Stimulated activated CD8-positive, alpha-beta memory T cell treated with anti-CD3 and anti-CD28 coated beads, Interleukin-15, amount 100 ng/mL, for 24 hours (primary cell): ENCODE measurements around the gene PLEKHA7.
"Not testable (repeated sequence)": the region's sequence is repeated elsewhere in the genome, so short reads cannot be mapped to it uniquely, and the experiment has no call there.

Experiments
- DNase-seq: peaks from one replicate; pipeline ENCODE4 v3.0.0-alpha.2; 2020; ENCODE audit warnings: low read depth

The PLEKHA7 gene

DNA sequence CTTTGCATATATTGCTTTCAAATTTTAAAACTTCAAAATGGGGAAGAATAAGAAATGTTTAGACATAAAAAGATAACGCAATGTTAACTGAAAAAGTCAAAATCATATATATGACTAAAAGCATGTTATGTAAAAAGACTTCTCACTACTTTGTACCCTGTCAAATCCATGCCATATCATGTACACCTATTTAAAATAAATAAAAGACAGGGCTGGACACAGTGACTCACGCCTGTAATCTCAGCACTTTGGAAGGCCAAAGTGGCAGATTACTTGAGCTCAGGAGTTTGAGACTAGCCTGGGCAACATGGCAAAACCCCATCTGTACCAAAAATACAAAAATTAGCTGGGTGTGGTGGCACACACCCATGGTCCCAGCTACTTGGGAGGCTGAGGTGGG lies 109.5 kb downstream of the PLEKHA7 start:
- not testable (repeated sequence) for DNase-seq

DNA sequence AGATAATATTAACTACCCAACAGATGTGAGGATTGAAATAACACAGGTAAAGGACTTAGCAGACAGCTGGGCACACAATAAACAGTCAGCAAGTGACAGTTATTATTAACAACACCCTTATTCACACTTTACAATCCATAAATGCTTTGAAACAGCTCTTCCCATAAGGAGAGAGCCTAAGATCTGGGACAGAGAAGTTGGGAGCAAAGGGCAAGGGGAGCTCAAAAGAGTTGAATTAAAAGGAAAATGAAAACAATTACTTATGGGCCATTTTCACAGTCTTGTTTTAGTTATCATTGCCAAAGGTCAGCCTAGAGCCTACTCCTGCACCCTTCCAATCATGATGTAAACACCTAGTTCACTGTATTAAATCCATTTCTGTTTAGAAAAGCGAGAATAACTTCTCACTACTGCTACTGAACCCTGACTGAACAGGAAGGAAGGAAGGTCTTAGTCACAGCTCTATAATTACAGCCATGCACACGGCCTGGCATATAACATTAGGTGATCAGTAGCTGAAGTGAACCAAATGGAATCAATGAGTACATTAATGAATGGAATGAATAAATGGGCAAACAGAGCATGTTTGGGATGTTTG lies 111.3 kb downstream of the PLEKHA7 start:
- no peak for DNase-seq

DNA sequence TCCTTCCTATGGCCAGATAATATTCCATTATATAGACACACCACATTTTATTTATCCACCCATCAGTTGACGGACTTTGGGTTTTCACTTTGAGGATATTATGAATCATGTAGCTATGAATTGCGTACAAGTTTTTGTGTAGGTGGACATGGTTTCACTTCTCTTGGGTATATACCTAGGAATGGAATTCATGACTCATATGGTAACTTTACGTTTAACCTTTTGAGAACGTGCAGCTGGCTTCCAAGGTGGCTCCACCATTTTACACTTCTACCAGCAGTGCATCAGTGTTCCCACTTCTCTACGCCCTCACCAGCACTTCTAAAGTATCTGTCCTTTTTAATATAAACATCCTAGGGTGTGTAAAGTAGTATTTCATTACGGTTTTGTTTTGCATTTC lies 112.0 kb downstream of the PLEKHA7 start:
- no peak for DNase-seq

DNA sequence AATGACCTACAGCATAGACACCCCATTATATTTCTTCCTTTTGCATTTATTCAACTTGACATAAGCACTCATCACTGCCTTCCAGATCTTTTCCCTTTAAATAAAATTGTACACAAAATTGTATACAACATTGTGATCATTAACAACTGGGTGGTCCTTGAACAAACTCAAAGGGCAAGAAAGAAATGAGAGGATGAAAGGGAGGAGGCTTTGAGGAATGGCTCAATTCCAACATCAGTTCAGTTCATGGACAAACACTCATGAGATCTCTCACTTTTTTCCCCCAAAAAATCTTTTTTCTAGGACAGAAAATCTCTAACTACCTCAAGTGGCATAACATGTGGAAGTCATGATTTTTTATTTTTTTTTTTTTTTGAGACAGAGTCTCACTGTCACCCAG lies 113.7 kb downstream of the PLEKHA7 start:
- DNase-seq: no peak

DNA sequence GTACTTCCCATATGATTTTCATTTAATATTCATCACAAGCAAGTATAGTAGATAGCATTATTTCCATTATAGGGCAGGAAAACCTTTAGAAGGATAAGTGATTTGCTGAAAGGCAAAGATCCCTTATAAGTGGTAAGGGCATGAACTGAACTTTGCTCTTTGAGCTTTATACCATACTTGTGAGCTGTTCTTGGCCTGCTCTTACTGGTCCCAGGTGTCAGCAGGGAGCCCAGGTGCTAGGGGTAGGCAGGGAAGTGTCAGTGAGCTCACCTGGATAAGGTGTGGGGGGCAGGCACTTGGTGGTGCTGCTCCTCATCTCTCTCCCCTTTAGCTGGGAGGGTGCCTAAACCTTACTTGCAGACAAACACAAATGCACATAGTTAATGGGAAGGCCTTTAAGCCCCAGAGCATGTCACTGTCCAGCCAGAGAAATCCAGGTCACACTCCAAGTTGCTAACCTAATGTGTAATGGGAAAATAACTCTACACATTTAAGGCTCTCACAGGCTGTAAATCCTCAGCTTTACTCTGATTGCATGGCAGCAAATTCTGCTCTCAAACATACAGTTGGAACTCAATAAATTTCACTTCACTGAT lies 114.4 kb downstream of the PLEKHA7 start:
- DNase-seq: no peak

DNA sequence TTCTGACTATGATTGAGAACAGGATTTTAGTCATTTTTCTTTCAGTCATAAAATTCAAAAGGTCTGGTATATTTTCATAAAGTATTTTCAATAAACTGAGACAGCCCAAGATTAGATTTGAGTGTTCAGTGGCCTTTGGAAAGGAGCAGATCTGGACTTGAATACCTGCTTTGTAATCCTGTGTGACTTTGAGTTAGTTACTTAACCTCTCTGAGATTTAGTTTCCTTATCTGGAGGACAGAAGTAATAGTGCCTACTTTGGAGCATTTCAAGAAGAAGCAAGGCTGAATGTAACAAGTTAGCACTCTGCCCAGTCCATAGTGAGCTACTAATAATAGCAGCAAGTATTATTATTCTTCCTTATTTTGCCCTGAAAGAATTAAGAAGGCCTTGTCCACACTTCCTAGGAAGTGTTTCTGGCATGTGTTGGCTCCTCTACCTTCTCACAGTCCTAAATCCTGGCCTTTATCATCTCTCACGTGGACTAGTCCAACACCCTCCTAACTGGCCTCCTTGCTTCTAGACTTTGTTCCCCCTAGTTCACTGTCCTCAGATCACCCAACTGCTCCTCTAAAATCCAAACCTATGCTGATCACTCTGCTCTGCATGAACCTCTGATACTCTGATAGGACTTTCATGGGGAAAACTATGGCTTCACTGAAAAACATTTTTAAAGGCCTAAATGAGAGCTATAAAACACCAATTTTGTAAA lies 115.8 kb downstream of the PLEKHA7 start:
- DNase-seq: no peak

DNA sequence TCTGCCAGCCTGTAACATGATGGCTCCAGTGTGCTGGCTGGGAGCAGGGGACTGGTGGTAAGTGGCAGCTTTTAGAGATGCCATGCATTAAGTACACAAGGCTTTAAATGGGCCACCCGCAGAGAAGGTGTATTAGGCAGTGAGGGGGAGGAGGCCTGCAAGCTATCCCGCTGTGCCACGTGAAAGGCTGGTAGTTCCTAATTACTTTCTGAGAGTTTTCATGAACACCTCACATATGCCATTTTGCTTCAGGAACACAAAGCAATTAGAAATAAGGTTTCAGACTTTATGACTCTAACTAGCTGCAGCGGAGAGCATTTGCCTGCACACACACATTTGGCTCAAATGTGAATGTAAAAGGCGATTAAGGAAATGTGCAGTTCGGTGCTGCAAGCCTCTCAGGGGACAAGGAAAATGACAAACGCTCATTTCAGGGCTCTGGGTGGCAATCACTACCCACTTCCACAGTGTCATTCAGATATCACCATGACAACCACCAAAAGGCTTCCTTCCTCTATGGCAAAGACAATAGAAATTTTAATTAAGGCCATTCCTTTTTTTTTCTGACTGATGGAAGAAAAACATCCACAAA lies 116.6 kb downstream of the PLEKHA7 start:
- DNase-seq: no peak

DNA sequence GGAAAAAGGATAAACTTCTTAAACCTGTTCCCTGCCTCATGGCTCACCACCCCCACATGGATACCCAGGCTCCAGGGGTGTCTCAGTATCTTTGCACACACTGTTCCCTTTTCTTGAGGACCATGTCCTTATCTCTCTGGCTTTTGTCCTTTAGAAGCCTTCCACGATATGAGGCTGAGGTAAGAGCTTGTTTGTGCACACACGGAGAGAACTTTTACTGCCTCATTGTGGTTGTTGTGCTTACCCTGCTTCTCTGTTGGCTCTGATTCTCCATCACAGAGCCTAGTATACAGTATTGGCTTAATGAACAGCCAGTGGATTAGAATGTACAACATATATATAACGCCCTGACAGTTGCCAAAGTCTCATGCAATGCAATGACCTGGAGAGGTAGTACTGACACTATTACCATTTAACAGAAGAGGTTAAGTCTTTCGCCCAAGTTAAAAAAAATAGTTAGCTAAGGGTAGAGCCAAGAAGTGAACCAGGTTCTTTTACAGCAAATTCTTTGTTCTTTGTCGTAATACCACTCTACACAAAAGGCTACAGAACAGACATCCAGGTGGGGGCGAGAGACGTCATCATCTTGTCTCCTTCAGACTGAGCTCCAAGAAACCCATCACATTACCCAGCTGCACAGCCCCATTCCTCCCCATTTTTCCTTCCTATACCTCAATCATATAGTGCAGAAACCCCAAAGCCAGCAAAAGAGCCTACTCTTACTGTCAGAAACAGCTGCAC lies 117.3 kb downstream of the PLEKHA7 start:
- DNase-seq: no peak

DNA sequence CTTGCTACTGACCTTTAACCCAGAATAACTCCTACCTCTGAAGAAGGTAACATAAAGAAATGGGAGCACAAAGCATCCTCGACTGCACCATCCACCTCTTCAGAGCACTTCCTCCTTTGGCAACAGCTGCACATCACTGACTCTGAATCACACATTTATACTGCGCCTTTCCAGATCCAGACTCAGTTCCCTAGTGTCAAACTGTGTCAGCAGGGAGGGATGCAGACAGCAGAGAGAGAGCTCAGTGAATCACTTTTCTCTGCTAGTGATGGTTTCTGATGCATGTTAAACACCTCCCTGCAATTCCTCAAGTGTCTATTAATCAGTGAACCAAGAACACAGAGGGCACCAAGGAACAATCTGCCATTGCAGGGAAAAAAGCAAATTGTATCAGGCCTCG lies 118.9 kb downstream of the PLEKHA7 start:
- DNase-seq: no peak

DNA sequence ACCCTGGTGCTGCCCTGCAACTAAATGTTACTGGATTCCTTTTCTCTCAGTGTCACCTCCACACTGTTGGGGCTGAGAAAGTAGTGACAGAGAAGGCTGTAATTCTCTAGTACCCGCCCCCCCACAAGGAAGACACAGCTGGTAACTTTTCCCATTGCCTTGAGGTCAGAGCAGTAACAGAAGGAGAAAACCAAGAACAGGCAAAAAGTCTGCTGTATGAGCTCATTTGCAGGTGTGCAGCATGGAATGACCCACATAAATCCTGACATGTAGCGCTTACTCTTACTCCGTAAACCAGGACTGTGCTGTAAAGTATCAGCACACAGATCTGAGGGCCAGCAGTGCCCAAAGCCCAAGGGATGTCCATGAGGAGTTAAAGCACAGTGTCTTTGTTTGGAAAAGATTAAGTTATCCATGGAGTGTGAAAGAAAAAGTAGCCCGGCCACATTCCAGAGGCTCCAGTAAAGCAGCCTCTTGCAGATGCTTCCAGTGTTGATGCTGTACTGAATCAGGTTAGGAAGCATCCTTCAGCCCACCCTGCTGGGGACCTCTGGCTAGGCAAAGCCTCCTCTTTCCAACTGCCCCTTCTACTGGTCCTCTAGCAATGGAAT lies 120.7 kb downstream of the PLEKHA7 start:
- no peak for DNase-seq

DNA sequence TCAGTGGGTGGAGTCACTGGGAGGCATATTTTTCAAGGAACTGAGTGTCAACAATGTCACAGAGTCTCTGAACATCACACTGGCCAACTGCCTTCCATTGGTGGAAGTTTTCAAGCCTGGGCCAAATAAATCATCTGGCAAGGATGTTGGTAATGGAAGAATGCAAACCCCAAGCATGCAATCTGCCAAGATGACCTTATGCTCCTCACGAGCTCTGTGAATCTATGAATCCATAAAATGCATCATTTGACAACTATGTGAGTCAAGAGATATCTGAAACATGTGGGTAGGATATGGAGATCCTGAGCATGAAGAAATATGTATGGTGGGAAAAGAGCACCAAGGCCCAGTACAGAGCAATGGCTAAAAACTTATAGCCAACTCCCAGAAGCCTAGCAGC lies 122.2 kb downstream of the PLEKHA7 start:
- no peak for DNase-seq

DNA sequence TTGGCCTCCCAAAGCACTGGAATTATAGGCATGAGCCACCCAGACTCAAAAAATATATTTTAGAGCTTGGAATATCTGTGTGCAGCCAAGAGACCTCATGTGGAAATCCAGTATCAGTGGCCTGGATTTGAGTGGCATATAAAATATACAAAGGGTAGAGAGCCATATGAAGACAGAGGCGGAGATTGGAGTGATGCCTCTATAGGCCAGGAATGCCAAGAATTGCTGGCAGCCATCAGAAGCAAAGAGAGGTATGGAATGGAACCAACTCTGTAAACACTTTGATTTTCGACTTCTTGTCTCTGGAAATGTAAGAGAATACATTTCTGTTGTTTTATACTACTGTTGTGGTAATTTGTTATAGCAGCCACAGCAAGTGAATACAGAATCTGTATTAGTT lies 123.0 kb downstream of the PLEKHA7 start:
- DNase-seq: no peak

DNA sequence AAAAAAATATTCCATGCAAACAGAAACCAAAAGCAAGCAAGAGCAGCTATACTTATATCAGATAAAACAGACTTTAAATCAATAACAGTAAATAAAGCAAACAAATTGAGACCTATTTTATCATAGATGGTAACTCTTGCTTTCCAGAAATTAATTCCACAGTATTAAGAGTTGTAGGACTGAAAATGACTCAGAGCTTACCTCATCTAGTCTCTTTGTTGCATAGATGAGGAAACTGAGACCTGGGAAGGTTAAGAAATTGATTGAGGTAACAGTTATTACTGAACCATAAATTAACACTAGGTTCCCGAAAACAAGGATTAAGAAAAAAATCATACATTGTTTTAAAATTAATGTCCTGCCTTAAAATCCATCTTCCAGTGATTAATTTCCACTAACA lies 123.8 kb downstream of the PLEKHA7 start:
- DNase-seq: no peak

DNA sequence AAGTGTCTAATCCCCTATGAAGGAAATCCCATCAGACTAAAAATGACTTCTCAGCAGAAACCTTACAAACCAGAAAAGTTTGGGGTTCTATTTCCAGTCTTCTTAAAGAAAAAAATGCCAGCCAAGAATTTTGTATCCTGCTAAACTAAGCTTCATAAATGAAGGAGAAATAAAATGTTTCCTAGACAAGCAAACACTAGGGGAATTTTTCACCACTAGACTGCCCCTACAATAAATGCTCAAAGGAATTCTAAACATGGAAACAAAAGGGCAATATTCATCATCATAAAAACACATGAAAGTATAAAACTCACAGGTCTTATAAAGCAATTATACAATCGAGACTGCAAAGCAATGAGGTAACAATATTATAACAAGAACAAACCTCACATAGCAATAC lies 124.3 kb downstream of the PLEKHA7 start:
- DNase-seq: no peak

DNA sequence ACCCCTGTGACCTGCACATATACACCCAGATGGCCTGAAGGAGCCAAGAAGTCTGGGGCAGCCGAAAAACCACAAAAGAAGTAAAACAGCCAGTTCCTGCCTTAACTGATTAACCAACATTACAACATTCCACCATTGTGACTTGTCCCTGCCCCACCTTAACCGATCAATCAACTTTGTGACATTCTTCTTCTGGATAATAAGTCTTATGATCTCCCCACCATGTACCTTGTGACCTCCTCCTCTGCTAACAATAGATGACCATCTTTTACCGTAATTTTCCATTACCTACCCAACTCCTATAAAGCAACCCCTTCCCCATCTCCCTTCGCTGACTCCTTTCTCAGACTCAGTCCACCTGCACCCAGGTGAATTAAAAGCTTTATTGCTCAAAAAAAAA lies 125.2 kb downstream of the PLEKHA7 start:
- DNase-seq: not testable (repeated sequence)

DNA sequence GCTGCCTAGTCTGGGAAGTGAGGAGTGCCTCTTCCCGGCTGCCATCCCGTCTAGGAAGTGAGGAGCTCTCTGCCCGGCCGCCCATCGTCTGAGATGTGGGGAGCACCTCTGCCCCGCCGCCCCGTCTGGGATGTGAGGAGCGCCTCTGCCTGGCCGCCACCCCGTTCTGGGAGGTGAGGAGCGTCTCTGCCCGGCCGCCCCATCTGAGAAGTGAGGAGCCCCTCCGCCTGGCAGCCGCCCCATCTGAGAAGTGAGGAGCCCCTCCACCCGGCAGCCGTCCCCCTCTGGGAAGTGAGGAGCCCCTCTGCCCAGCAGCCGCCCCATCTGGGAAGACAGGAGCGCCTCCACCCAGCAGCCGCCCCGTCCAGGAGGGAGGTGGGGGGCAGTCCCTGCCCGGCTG lies 126.3 kb downstream of the PLEKHA7 start:
- DNase-seq: not testable (repeated sequence)

DNA sequence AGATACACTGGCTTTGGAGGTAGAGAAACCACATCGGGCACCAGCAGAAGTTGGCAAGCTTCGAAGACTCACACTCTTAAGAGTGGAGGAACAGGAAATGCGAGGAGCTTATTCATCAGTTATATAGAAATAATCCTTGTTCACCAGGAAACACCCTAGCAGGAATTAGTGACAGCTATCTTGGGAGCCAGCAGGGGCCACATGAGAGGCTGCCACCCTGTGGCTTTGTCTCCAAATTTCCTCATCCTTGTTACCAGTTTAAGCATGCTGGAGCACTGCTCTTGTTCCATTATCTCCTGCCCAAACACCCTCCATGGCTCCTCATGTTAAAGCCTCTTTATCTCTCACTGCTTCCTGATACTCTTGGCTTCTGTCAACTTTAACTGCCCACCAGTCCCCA lies 131.0 kb downstream of the PLEKHA7 start:
- DNase-seq: no peak

DNA sequence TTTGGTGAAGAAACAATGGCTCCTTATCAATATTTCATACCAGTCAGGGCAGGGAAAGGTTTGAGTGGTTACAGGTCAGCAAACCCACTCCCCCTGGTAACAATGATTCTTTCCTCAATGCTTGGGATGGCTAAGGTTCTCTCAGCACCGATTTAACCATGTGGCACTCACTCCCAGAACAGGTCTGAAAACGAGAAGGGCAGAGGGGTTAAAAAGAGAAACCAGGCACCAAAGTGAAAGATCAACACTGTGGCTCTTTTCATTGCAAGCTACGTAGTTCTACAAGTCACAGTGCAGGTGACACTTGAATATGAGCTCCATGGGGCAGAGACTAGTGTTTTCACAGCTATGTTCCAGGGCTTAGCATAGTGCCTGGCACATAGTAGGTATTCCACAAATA lies 132.4 kb downstream of the PLEKHA7 start:
- DNase-seq: no peak

DNA sequence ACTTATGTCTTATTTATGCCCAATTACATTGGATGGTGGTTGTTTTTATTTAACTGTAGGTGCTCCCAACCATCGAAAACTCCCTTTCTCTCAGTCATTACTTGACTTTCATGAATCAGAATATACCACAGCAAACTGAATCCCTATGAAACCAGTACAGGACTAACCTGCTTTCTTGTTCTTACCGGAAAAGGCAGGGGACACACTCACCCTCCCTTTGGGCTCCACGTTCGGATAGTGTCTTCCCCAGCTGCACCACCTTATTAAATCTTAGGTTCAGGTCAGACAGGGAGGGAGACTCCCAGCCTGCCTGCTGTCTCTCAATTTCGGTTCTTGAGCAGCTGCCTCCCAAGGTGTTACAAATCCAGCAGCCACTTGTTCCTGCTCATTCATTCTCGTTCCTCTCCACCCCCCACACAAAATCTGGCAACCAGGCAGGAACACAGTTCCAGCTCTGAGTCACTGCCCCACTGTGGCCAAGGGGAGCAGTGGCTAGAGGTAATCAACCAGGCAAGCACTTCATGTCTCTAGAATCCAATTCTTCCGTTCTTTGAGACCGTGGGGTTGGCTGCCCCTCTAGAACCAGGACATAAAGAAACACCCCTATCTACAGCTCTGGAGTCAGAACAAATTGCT lies 133.0 kb downstream of the PLEKHA7 start:
- DNase-seq: no peak

DNA sequence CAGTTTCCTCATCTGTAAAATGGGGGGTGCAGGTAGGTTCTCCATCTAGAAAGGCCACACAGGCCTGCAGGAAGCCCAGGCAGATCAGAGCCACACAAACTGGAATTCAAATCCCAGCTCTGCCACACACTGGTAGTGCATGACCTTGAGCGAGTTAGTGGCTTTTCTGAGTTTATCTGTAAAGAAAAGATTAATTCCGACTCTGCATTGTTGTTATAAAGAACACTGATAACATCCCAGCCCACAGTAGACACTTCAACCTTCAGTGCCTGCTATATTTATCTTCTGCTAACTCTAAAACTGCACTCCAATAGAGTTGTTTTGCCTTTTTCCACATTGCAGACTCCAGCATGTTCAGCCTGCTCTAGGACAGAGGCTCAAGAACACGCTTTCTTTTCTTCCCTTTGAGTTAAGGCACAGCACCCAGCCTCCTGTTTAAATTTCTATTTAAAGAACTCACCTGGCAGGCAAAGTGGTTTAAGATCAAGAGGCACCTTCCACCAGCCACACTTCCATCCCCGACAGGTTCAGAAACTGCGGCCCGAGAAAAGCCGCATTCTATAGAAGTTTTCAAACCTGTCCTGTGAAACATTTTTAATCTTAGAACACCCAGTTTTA lies 133.9 kb downstream of the PLEKHA7 start:
- no peak for DNase-seq

DNA sequence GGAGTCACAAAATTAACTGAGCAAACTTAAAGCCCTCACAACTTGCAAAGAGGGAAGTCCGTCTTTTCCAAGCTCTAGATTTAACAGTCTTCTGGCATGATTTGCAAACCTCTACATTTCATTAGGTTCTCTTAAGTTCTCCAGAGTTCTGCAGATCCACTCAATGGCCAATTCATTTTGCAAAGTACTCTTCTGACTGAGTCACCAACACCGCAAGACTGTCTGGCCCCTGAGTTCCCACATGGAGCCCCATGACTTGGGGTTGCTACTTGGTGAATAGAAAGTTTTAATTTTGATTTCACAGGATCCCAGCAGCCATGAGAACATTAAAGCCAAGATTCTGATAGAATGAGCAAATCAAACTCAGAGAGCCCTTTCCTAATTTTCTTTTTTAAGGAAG lies 134.5 kb downstream of the PLEKHA7 start:
- DNase-seq: no peak
